Measurements from ENCODE around the gene SPTBN5.

DNA sequence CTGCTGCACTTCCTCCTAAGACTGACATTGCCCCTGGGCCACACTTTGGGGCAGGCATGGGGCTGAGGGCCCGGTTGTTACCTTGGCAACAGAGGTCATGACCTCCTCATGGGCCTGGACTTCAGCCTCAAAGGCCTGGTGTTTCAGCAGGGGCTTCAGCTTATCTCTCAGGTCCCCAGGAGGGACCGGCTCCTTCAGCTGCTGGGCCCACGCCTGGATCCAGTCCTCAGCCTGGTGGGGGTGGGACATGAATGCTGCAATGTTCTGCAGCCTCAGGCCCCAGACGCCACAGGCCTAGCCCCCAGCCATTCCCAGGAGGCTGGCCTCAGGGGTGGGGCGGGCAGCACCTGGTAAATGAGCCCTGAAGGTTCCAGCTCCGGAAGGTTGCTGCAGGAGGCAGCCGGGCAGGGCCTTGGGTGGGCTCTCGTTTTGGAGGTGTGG is 27.6 kb downstream of the SPTBN5 start:
- TF ChIP-seq, protein P1, sequence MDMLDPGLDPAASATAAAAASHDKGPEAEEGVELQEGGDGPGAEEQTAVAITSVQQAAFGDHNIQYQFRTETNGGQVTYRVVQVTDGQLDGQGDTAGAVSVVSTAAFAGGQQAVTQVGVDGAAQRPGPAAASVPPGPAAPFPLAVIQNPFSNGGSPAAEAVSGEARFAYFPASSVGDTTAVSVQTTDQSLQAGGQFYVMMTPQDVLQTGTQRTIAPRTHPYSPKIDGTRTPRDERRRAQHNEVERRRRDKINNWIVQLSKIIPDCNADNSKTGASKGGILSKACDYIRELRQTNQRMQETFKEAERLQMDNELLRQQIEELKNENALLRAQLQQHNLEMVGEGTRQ (CRISPR knock-in tag; IDR thresholded peaks at IDR 0.05): no peak
- TF ChIP-seq ZNF232 (CRISPR knock-in tag; IDR thresholded peaks at IDR 0.05): no peak
- no peak for TF ChIP-seq ESRRA (CRISPR knock-in tag; IDR thresholded peaks at IDR 0.05; ENCODE audit: borderline replicate concordance)
- TF ChIP-seq ZNF317 (CRISPR knock-in tag; IDR thresholded peaks at IDR 0.05; ENCODE audit: borderline replicate concordance, low read depth): no peak
- TF ChIP-seq, protein P2, sequence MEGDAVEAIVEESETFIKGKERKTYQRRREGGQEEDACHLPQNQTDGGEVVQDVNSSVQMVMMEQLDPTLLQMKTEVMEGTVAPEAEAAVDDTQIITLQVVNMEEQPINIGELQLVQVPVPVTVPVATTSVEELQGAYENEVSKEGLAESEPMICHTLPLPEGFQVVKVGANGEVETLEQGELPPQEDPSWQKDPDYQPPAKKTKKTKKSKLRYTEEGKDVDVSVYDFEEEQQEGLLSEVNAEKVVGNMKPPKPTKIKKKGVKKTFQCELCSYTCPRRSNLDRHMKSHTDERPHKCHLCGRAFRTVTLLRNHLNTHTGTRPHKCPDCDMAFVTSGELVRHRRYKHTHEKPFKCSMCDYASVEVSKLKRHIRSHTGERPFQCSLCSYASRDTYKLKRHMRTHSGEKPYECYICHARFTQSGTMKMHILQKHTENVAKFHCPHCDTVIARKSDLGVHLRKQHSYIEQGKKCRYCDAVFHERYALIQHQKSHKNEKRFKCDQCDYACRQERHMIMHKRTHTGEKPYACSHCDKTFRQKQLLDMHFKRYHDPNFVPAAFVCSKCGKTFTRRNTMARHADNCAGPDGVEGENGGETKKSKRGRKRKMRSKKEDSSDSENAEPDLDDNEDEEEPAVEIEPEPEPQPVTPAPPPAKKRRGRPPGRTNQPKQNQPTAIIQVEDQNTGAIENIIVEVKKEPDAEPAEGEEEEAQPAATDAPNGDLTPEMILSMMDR (IDR thresholded peaks at IDR 0.05): no peak
